Measurements from ENCODE around the gene HEPACAM.
"Not testable (repeated sequence)": the region's sequence is repeated elsewhere in the genome, so short reads cannot be mapped to it uniquely, and the experiment has no call there.

DNA sequence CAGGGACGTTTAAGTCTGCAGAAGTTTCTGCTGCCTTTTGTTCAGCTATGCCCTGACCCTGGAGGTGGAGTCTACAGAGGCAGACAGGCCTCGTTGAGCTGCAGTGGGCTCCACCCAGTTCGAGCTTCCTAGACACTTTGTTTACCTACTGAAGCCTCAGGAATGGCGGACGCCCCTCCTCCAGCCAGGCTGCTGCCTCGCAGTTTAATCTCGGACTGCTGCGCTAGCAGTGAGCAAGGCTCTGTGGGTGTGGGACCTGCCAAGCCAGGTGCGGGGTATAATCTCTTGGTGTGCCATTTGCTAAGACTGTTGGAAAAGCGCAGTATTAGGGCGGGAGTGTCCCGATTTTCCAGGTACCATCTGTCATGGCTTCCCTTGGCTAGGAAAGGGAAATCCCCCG is 32.4 kb upstream of the HEPACAM start:
- not testable (repeated sequence) for TF ChIP-seq CTCF (IDR thresholded peaks at IDR 0.05; ENCODE audit: low read depth, low read length); EZH2phosphoT487 (IDR thresholded peaks at IDR 0.05; ENCODE audit: low read depth)
